Measurements from ENCODE around the gene RXFP4.

GRCh38 chr1:155981266-155982088, 40.0 kb downstream of the RXFP4 start:
- TF ChIP-seq USF1 (CRISPR knock-in tag; IDR thresholded peaks at IDR 0.05) (no peak), NFYB (CRISPR knock-in tag; conservative IDR thresholded peaks at IDR 0.05; ENCODE audit: low read depth) (no peak), PRRX2 (CRISPR knock-in tag; IDR thresholded peaks at IDR 0.05) (no peak), SP1 (CRISPR knock-in tag; conservative IDR thresholded peaks at IDR 0.05) (no peak), CREM (CRISPR knock-in tag; IDR thresholded peaks at IDR 0.05) (no peak), FOXP1 (CRISPR knock-in tag; IDR thresholded peaks at IDR 0.05; ENCODE audit: borderline replicate concordance) (no peak), ETV6 (CRISPR knock-in tag; IDR thresholded peaks at IDR 0.05) (no peak), CREB1 (CRISPR knock-in tag; IDR thresholded peaks at IDR 0.05) (no peak), CBFB (CRISPR knock-in tag; IDR thresholded peaks at IDR 0.05; ENCODE audit: low read depth) (no peak)
- TF ChIP-seq, protein P1, sequence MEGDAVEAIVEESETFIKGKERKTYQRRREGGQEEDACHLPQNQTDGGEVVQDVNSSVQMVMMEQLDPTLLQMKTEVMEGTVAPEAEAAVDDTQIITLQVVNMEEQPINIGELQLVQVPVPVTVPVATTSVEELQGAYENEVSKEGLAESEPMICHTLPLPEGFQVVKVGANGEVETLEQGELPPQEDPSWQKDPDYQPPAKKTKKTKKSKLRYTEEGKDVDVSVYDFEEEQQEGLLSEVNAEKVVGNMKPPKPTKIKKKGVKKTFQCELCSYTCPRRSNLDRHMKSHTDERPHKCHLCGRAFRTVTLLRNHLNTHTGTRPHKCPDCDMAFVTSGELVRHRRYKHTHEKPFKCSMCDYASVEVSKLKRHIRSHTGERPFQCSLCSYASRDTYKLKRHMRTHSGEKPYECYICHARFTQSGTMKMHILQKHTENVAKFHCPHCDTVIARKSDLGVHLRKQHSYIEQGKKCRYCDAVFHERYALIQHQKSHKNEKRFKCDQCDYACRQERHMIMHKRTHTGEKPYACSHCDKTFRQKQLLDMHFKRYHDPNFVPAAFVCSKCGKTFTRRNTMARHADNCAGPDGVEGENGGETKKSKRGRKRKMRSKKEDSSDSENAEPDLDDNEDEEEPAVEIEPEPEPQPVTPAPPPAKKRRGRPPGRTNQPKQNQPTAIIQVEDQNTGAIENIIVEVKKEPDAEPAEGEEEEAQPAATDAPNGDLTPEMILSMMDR (IDR thresholded peaks at IDR 0.05) = no peak
- TF ChIP-seq, protein P2, sequence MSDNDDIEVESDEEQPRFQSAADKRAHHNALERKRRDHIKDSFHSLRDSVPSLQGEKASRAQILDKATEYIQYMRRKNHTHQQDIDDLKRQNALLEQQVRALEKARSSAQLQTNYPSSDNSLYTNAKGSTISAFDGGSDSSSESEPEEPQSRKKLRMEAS (CRISPR knock-in tag; IDR thresholded peaks at IDR 0.05) = no peak

Measured in WTC11 (cell line).